ENCODE results near the gene SEC14L5.

- TF ChIP-seq CTCF (IDR thresholded peaks at IDR 0.05) (no peak), POLR2A (IDR thresholded peaks at IDR 0.05; ENCODE audit: low read depth) (no peak), EP300 (IDR thresholded peaks at IDR 0.05) (no peak), POLR2AphosphoS5 (IDR thresholded peaks at IDR 0.05) (peak; percentile 59 to 76)
These were observed 22.8 kb upstream of the SEC14L5 start for GRCh38 chr16:4935241-4935855.

All from esophagus muscularis mucosa (tissue), 4 donors.